H1 (cell line): Measurements from ENCODE around the gene NEDD8. TPM values are rescaled to one million over a fixed set of nuclear protein-coding genes. Genes with fewer than 3 reads are reported as not detected.

Source experiments
- CBX8 ChIP-seq: fragments of 300-800, 300-1000 bp; sonication (generic); IDR thresholded peaks from 2 replicates; pipeline ENCODE4 v1.7.1; 2016; ENCODE audit warnings: low read depth, low read length, borderline replicate concordance
- EGR1 ChIP-seq: IDR thresholded peaks from 2 replicates; pipeline ENCODE4 v1.6.1; 2011; ENCODE audit warnings: low read depth, low read length, borderline replicate concordance
- EZH2 ChIP-seq: fragments of 200-600 bp; sonication (generic); IDR thresholded peaks from 2 replicates; pipeline ENCODE4 v1.7.1; 2012; ENCODE audit warnings: low read depth, mild to moderate bottlenecking, moderate library complexity, low read length, inconsistent platforms; ENCODE audit not compliant: severe bottlenecking
- HDAC6 ChIP-seq: IDR thresholded peaks from one replicate; pipeline ENCODE4 v1.7.1; 2012; ENCODE audit warnings: low read depth, mild to moderate bottlenecking, inconsistent platforms, low read length, moderate library complexity
- POLR2A ChIP-seq, 2 experiments: IDR thresholded peaks; 1 replicate in 1 of 2; 2 replicates in 1 of 2; pipeline ENCODE4 v1.6.1; 2011; ENCODE audit warnings: low read depth in 2 of 2, low read length in 2 of 2, mild to moderate bottlenecking in 2 of 2; ENCODE audit errors: control extremely low read depth in 1 of 2
- polyA plus RNA-seq, 7 experiments: library from polyadenylated mRNA; depleted of rRNA in 3 of 7; stranded (reverse) in 5 of 7; unstranded in 2 of 7; fragments of >200 nt in 5 of 7; fragments of 200-250 nt in 2 of 7; gene quantifications; 1 replicate in 5 of 7; 2 replicates in 1 of 7; 4 replicates in 1 of 7; pipeline versions ENCODE4 v1.2.1 to v1.2.3, GENCODE V29; 2011 to 2013; ENCODE audit warnings: missing spikeins in 2 of 7, mixed read lengths in 2 of 7
- total RNA-seq: library from RNA; stranded (reverse); fragmentation: NEBNext Ultra II Directional; extraction: Animal tissue kit (Norgen Biotek cat#: 25700); gene quantifications from 2 replicates; pipeline ENCODE4 v1.2.1, GENCODE V29; 2021
- TF ChIP-seq, protein P1 (sequence below): IDR thresholded peaks from 2 replicates; pipeline ENCODE4 v1.6.1; 2012; ENCODE audit warnings: low read length, inconsistent platforms
- TF ChIP-seq, protein P2 (sequence below): IDR thresholded peaks from 2 replicates; pipeline ENCODE4 v1.6.1; 2012; ENCODE audit warnings: inconsistent platforms

Gene NEDD8
- total and polyA plus RNA-seq, 2 of the 8 experiments (the other 6 are each of a cell fraction or from before 2014, with no cell fraction given) = 253 to 317 TPM

DNA sequence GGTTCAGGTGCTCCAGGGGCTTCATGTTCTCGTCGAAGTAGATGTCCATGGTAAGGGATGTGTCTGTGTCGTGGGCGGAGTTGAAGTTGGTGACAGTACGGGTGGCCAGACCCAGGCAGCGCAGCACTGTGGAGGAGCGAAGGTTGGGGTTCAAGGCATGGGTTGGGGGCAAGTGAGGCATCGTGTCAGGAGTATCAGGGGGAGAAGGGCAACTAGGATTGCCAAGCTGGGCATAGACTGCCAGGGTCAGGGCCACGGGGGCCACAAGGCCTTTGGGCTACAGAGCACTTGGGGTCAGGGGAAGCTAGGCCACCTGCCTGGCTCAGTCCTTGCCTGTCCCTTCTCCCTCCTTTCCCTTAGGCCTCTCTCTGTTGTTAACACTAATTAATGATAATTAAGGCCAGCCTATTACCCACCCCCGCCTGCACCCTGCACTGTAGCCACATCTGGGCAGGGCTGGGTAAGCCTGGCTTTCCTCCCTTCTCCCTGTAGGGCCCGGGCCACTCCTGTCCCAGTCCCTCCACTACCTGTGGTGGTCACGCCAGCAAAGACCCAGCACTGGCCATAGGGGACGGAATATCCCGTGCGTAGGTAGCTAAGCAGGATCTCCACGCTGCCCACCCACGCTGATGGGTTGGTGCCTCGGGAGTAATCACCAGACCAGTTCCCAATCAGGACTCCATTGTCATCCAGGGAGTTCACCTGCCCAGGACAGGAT, 26.5 kb upstream of the NEDD8 start (continued):
- TF ChIP-seq POLR2A (IDR thresholded peaks at IDR 0.05; ENCODE audit: control extremely low read depth in 1 of 2, low read depth in 2 of 2, low read length in 2 of 2) (no peak), CBX8 (no peak), EGR1 (no peak), HDAC6 (no peak), EZH2 (no peak)
- TF ChIP-seq, protein P1, sequence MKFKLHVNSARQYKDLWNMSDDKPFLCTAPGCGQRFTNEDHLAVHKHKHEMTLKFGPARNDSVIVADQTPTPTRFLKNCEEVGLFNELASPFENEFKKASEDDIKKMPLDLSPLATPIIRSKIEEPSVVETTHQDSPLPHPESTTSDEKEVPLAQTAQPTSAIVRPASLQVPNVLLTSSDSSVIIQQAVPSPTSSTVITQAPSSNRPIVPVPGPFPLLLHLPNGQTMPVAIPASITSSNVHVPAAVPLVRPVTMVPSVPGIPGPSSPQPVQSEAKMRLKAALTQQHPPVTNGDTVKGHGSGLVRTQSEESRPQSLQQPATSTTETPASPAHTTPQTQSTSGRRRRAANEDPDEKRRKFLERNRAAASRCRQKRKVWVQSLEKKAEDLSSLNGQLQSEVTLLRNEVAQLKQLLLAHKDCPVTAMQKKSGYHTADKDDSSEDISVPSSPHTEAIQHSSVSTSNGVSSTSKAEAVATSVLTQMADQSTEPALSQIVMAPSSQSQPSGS = no peak
- TF ChIP-seq, protein P2, sequence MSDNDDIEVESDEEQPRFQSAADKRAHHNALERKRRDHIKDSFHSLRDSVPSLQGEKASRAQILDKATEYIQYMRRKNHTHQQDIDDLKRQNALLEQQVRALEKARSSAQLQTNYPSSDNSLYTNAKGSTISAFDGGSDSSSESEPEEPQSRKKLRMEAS = no peak
